GM13977 (cell line): ENCODE results near the gene MYO7B.
"Not testable (repeated sequence)": the region's sequence is repeated elsewhere in the genome, so short reads cannot be mapped to it uniquely, and the experiment has no call there.

Experiments used
- DNase-seq: peaks from one replicate; pipeline ENCODE4 v3.0.0; 2012; ENCODE audit warnings: low spot score
- in situ Hi-C: fragments of 300-500 bp; cut with MboI; formaldehyde crosslinking; loops from one replicate; pipeline ENCODE4 v1.12.0; 2022; ENCODE audit warnings: low sequenced_read_pairs, low pct_unique_long_range_greater_than_20kb, mixed read lengths, inconsistent platforms; ENCODE audit not compliant: unreplicated experiment
- TF ChIP-seq, protein P1 (sequence below): IDR thresholded peaks from 2 replicates; pipeline ENCODE4 v1.5.1; 2012; ENCODE audit warnings: mild to moderate bottlenecking, control low read depth; ENCODE audit not compliant: insufficient read depth; ENCODE audit errors: extremely low read depth, missing control alignments

MYO7B gene

DNA sequence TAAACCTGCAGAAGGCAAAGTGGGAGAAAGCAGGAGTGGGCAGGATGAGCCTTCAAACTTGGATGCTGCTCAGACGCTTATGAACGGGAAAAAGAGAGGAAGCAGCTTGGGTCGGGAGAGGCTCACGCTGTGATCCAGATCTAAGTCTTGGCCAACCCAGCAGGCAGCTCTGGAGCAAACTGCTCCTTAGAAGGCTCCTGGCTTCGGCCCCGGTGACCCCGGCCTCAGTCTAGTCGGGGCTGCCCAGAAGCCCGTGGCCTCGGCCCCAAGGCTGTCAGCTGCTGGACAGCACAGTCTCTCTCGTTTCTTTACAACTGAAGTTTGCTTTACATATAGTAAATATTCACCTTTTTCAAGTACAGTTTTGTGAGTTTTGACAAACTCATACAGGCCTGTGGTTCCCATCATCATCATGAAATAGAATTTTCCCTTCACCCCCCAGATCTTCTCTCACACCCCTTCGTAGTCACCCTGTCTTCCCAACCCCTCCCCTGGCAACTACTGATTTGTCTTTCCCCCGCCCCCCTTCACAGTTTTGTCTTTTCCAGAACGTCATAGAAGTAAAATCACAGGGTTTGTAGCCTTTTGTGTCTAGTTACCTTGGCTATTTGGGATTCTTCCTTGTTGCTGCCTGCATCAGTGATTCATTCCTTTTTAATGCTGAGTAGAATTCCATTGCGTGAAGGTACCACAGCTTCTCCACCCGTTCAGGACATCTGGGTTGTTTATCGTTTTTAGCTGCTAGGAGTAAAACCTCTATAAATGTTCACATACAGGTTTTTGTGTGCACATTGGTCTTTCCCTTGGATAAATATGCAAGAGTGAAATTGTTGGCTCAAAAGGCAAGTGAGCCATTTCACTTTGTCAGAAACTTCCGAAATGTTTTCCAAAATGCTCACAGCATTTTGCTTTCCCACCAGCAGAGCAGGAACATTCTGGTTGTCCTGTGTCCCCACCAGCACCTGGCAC lies 35.1 kb downstream of the MYO7B start:
- no peak for DNase-seq
- in situ Hi-C loops, result no loop called here
- TF ChIP-seq, protein P1, sequence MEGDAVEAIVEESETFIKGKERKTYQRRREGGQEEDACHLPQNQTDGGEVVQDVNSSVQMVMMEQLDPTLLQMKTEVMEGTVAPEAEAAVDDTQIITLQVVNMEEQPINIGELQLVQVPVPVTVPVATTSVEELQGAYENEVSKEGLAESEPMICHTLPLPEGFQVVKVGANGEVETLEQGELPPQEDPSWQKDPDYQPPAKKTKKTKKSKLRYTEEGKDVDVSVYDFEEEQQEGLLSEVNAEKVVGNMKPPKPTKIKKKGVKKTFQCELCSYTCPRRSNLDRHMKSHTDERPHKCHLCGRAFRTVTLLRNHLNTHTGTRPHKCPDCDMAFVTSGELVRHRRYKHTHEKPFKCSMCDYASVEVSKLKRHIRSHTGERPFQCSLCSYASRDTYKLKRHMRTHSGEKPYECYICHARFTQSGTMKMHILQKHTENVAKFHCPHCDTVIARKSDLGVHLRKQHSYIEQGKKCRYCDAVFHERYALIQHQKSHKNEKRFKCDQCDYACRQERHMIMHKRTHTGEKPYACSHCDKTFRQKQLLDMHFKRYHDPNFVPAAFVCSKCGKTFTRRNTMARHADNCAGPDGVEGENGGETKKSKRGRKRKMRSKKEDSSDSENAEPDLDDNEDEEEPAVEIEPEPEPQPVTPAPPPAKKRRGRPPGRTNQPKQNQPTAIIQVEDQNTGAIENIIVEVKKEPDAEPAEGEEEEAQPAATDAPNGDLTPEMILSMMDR, result no peak

GRCh38 chr2:127572352-127572751 lies 36.9 kb downstream of the MYO7B start:
- DNase-seq, in situ Hi-C loops: not testable (repeated sequence)

DNA sequence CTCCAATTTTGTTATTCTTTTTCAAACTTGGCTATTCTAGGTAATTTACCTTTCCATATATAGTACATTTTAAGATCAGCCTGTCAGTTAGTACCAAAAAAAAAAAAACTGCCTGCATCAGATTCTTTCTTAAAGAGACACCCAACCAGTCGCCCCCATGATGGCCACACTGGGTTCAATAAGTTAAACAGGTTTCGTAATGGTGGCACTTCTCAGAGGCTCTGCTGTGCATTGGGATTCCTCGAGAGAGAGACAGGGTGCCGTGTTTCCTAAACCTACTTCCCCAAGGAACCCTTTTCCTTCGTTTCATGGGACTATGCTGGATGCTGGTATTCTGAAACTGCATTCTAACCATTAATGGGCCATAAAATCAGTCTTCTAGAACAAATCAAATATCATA lies 37.4 kb downstream of the MYO7B start:
- TF ChIP-seq, protein P1, result no peak
- in situ Hi-C loops, result no loop called here
- DNase-seq, result no peak

GRCh38 chr2:127573298-127573697 lies 37.8 kb downstream of the MYO7B start:
- in situ Hi-C loops, result no loop called here
- TF ChIP-seq, protein P1, result no peak
- DNase-seq, result no peak

DNA sequence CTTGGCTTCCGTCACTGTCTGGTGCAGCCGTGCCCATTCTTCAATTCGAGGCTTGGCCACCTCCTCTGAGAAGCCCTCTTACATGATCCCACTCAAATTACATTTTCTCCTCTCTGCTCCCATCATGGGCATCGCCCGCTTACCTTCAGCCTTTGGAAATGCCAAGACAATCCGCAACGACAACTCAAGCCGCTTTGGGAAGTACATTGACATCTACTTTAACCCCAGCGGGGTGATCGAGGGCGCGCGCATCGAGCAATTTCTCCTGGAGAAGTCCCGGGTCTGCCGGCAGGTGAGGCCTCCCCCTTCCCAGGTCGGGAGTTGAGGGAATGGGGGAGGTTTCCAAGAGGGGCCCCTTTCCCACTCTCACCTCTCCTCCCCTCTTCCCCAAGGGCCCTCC lies 38.3 kb downstream of the MYO7B start:
- in situ Hi-C loops, result no loop called here
- TF ChIP-seq, protein P1, result no peak
- no peak for DNase-seq

DNA sequence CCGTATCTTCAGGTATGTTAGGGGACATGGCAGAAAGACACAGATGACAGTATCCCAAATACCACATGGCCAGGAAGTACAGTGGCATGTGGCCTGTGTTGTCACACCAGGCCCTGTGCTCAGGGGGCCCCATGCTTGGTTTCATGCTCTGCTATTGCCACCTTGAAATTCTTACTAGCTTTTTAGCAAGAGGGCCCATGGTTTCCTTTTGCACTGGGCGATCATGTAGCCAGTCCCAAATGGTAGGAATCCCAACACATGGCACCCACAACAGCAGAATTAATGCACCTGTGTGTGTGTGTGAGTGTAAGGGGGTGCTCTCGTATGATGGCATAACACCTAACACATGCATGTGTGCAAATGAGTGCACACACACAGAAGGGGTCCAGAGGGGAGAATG lies 39.2 kb downstream of the MYO7B start:
- DNase-seq, result no peak
- TF ChIP-seq, protein P1, result no peak

DNA sequence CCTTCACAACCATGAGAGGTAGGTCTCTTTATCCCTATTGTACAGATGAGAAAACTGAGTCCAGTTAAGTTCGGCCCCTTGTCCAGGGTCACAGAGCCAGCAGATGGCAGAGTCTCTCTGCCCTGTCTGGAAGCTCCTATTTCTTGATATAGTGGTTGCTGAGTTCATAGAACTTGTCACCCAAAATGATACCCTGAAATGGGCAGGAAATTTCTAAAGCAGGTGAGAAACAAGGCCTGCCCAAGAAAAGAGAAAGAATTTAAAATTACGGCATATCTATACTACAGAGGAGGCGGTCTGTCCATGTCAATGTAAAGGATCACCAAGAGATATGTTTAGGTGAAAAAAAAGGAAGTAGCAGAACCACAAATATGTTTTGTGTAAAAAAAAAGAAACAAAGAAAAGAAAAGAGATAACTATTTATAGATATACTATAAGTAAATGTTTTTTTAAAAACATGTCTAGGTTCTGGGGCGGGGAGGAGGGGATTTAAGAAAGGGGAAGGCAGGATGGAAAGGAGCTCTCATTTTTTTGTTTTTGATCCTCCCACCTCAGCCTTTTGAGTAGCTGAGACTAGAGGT lies 39.8 kb downstream of the MYO7B start:
- in situ Hi-C loops, result no loop called here

More for the DNA sequence above, 39.2 kb downstream of the MYO7B start:
- in situ Hi-C loops, result no loop called here

More for the DNA sequence above, 39.8 kb downstream of the MYO7B start:
- DNase-seq, result peak; percentile 49
- TF ChIP-seq, protein P1, result peak; percentile 25
